HG03064 (cell line): Measurements from ENCODE around the gene RFX2.
"Not testable (repeated sequence)": the region's sequence is repeated elsewhere in the genome, so short reads cannot be mapped to it uniquely, and the experiment has no call there.

Experiments used
- ATAC-seq: cut with Tn5 transposase; IDR thresholded peaks from one replicate; pipeline ENCODE4 v1.9.1; 2021; ENCODE audit warnings: low read depth; ENCODE audit not compliant: unreplicated experiment

Gene RFX2

GRCh38 chr19:6110360-6110977 lies at the start of gene RFX2:
TSS of gene RFX2 (minus strand) at chr19:6110500. CDS start at chr19:6047496, 63,004 bp downstream.
- peak; percentile 91 for ATAC-seq

GRCh38 chr19:6156033-6156432 lies 45.7 kb upstream of the RFX2 start:
- ATAC-seq: no peak

- no peak for ATAC-seq
Observed at GRCh38 chr19:6150289-6150688, 40.0 kb upstream of the RFX2 start.

GRCh38 chr19:6141217-6141616 lies 30.9 kb upstream of the RFX2 start:
- no peak for ATAC-seq

GRCh38 chr19:6138511-6138910 lies 28.2 kb upstream of the RFX2 start:
- no peak for ATAC-seq

- ATAC-seq: no peak
Observed at GRCh38 chr19:6138066-6138465, 27.8 kb upstream of the RFX2 start.

GRCh38 chr19:6133231-6133630 lies 22.9 kb upstream of the RFX2 start:
- ATAC-seq: no peak

GRCh38 chr19:6132482-6132881 lies 22.2 kb upstream of the RFX2 start:
- ATAC-seq: no peak

GRCh38 chr19:6127716-6128335 lies 17.5 kb upstream of the RFX2 start:
- no peak for ATAC-seq

GRCh38 chr19:6126335-6126974 lies 16.2 kb upstream of the RFX2 start:
- ATAC-seq: no peak

- ATAC-seq: no peak
Observed at GRCh38 chr19:6125571-6125989, 15.3 kb upstream of the RFX2 start.

- no peak for ATAC-seq
Observed at GRCh38 chr19:6119031-6119430, 8.7 kb upstream of the RFX2 start.

GRCh38 chr19:6118043-6118442 lies 7.7 kb upstream of the RFX2 start:
- ATAC-seq: no peak

GRCh38 chr19:6117534-6117933 lies 7.2 kb upstream of the RFX2 start:
- no peak for ATAC-seq

- no peak for ATAC-seq
Observed at GRCh38 chr19:6116749-6117430, 6.6 kb upstream of the RFX2 start.

GRCh38 chr19:6115992-6116391 lies 5.7 kb upstream of the RFX2 start:
- ATAC-seq: no peak

GRCh38 chr19:6113616-6114188 lies 3.4 kb upstream of the RFX2 start:
- no peak for ATAC-seq

- no peak for ATAC-seq
Observed at GRCh38 chr19:6109947-6110346, 353 bp downstream of the RFX2 start.

- ATAC-seq: no peak
Observed at GRCh38 chr19:6108721-6109633, 1.3 kb downstream of the RFX2 start.

GRCh38 chr19:6106643-6107294 lies 3.5 kb downstream of the RFX2 start:
- not testable (repeated sequence) for ATAC-seq
